SK-N-SH (cell line): ENCODE results near the gene LRRC51. TPM values are rescaled to one million over a fixed set of nuclear protein-coding genes. Genes with fewer than 3 reads are reported as not detected.

ENCODE experiments used
- CTCF ChIA-PET: fragments of 300-600, 350-600 bp; formaldehyde crosslinking; extraction: SDS; loops from one replicate; lab custom pipeline; 2021; lab: Yijun Ruan, JAX
- POLR2A ChIA-PET: fragments of 350-600 bp; sonication (Branson Sonifier 250); formaldehyde crosslinking; extraction: SDS; loops from one replicate; lab custom pipeline; 2020; ENCODE audit warnings: antibody characterized with exemption, inconsistent platforms; lab: Yijun Ruan, JAX
- DNase-seq: peaks from one replicate; pipeline ENCODE4 v3.0.0; 2012
- H2AFZ ChIP-seq: fragments of 200-600 bp; sonication (generic); 2 replicates; pipeline ENCODE4 v1.8.1; 2016; ENCODE audit warnings: antibody characterized with exemption, mild to moderate bottlenecking, low read depth
- H3F3A ChIP-seq: fragments of 200-600 bp; sonication (generic); replicated peaks from 2 replicates; pipeline ENCODE3; 2016; ENCODE audit warnings: antibody characterized with exemption, mild to moderate bottlenecking; ENCODE audit not compliant: insufficient read depth
- H3K27ac ChIP-seq, 2 experiments: fragments of 200-500 bp in 1 of 2; fragments of 200-600 bp in 1 of 2; sonication (Bioruptor generic) in 1 of 2; sonication (generic), shearing (Covaris generic) in 1 of 2; 2 replicates each; pipeline versions ENCODE4 v1.5.1 to v1.6.1; 2014 to 2016; ENCODE audit warnings: low read depth in 2 of 2, inconsistent platforms in 1 of 2, low read length in 1 of 2, mild to moderate bottlenecking in 1 of 2, mixed read lengths in 1 of 2
- H3K27me3 ChIP-seq: fragments of 200-600 bp; sonication (generic), shearing (Covaris generic); 2 replicates; pipeline ENCODE4 v1.6.1; 2016; ENCODE audit warnings: mixed run types; ENCODE audit not compliant: insufficient read depth
- H3K36me3 ChIP-seq, 2 experiments: fragments of 200-500 bp in 1 of 2; fragments of 200-600 bp in 1 of 2; sonication (Bioruptor generic) in 1 of 2; sonication (generic) in 1 of 2; replicated peaks in 1 of 2; 2 replicates each; pipeline versions ENCODE3 to v1.5.1; 2014 to 2016; ENCODE audit warnings: low read length in 1 of 2, mild to moderate bottlenecking in 1 of 2; ENCODE audit not compliant: insufficient read depth in 2 of 2, control insufficient read depth in 1 of 2
- H3K4me1 ChIP-seq, 2 experiments: fragments of 200-500 bp in 1 of 2; fragments of 200-600 bp in 1 of 2; sonication (Bioruptor generic) in 1 of 2; sonication (generic), shearing (Covaris generic) in 1 of 2; 2 replicates each; pipeline versions ENCODE4 v1.5.1 to v1.6.1; 2014 to 2016; ENCODE audit warnings: low read depth in 1 of 2, low read length in 1 of 2, mixed run types in 1 of 2; ENCODE audit not compliant: insufficient read depth in 2 of 2, control insufficient read depth in 1 of 2
- H3K4me2 ChIP-seq: fragments of 200-600 bp; sonication (generic), shearing (Covaris generic); 2 replicates; pipeline ENCODE4 v1.6.1; 2017; ENCODE audit warnings: mixed run types
- H3K4me3 ChIP-seq, 2 experiments: fragments of 200-500 bp in 1 of 2; fragments of 200-600 bp in 1 of 2; sonication (Bioruptor generic) in 1 of 2; sonication (generic), shearing (Covaris generic) in 1 of 2; 2 replicates each; pipeline versions ENCODE4 v1.5.1 to v1.8.1; 2014 to 2016; ENCODE audit warnings: low read depth in 2 of 2, inconsistent platforms in 1 of 2, low read length in 1 of 2, mild to moderate bottlenecking in 1 of 2, mixed read lengths in 1 of 2, moderate library complexity in 1 of 2
- H3K79me2 ChIP-seq: fragments of 200-600 bp; sonication (generic); 2 replicates; pipeline ENCODE4 v1.8.1; 2017; ENCODE audit warnings: mild to moderate bottlenecking; ENCODE audit not compliant: insufficient read depth
- H3K9ac ChIP-seq: fragments of 200-600 bp; sonication (generic); 2 replicates; pipeline ENCODE4 v1.6.1; 2017; ENCODE audit warnings: mixed run types
- H3K9me2 ChIP-seq: fragments of 200-600 bp; sonication (generic); 2 replicates; pipeline ENCODE4 v1.6.1; 2017; ENCODE audit warnings: mixed run types
- H3K9me3 ChIP-seq: fragments of 200-600 bp; sonication (generic); 2 replicates; pipeline ENCODE4 v1.6.1; 2017; ENCODE audit warnings: mixed run types, mild to moderate bottlenecking, moderate library complexity
- H4K20me1 ChIP-seq: fragments of 200-600 bp; sonication (generic); 2 replicates; pipeline ENCODE4 v1.6.1; 2017; ENCODE audit warnings: mild to moderate bottlenecking, mixed run types; ENCODE audit not compliant: insufficient read depth
- CHD2 ChIP-seq: fragments of 150-350 bp; IDR thresholded peaks from 2 replicates; pipeline ENCODE4 v1.6.1; 2018; ENCODE audit warnings: low read length; ENCODE audit not compliant: partially characterized antibody
- EP300 ChIP-seq, 2 experiments: IDR thresholded peaks; 2 replicates each; pipeline versions ENCODE4 v1.4.0 to v1.6.1; 2012; ENCODE audit warnings: borderline replicate concordance in 1 of 2, low read depth in 1 of 2, low read length in 1 of 2
- EZH2phosphoT487 ChIP-seq: fragments of 200-600 bp; sonication (generic); IDR thresholded peaks from 2 replicates; pipeline ENCODE4 v1.6.1; 2017; ENCODE audit warnings: low read depth, mixed run types, mild to moderate bottlenecking, antibody characterized with exemption, moderate library complexity, borderline replicate concordance
- FOSL2 ChIP-seq: IDR thresholded peaks from 2 replicates; pipeline ENCODE4 v1.4.0; 2012; ENCODE audit warnings: low read depth, mild to moderate bottlenecking, moderate library complexity, borderline replicate concordance
- FOXM1 ChIP-seq: IDR thresholded peaks from 2 replicates; pipeline ENCODE4 v1.4.0; 2012; ENCODE audit warnings: low read depth, mild to moderate bottlenecking
- GABPA ChIP-seq: IDR thresholded peaks from 2 replicates; pipeline ENCODE4 v1.4.0; 2012; ENCODE audit warnings: low read depth, mild to moderate bottlenecking
- NFIC ChIP-seq: IDR thresholded peaks from 2 replicates; pipeline ENCODE4 v1.4.0; 2012; ENCODE audit warnings: borderline replicate concordance
- RAD21 ChIP-seq: IDR thresholded peaks from 2 replicates; pipeline ENCODE4 v1.6.1; 2012; ENCODE audit warnings: mild to moderate bottlenecking, low read length
- RXRA ChIP-seq: IDR thresholded peaks from 2 replicates; pipeline ENCODE4 v1.4.0; 2012; ENCODE audit warnings: low read depth, mild to moderate bottlenecking, borderline replicate concordance
- TAF1 ChIP-seq: IDR thresholded peaks from 2 replicates; pipeline ENCODE4 v1.6.1; 2012; ENCODE audit warnings: low read depth, mild to moderate bottlenecking, low read length, moderate library complexity, borderline replicate concordance
- TCF12 ChIP-seq: IDR thresholded peaks from 2 replicates; pipeline ENCODE4 v1.4.0; 2012
- TEAD4 ChIP-seq: IDR thresholded peaks from 2 replicates; pipeline ENCODE4 v1.4.0; 2012; ENCODE audit warnings: mild to moderate bottlenecking, borderline replicate concordance; ENCODE audit not compliant: insufficient read depth
- YY1 ChIP-seq: IDR thresholded peaks from 2 replicates; pipeline ENCODE4 v1.4.0; 2012; ENCODE audit warnings: low read depth, mild to moderate bottlenecking
- WGBS: methylation state at CpG from one replicate; pipeline ENCODE4 v1.1.6; 2017; ENCODE audit warnings: low lambda C conversion rate; 5-methylcytosine and 5-hydroxymethylcytosine counted together
- polyA plus RNA-seq, 3 experiments: library from polyadenylated mRNA; depleted of rRNA; stranded (reverse); fragments of >200 nt; gene quantifications; 2 replicates each; pipeline ENCODE4 v1.2.3, GENCODE V29; 2012
- TF ChIP-seq, protein P1 (sequence below): IDR thresholded peaks from 2 replicates; pipeline ENCODE4 v1.4.0; 2012; ENCODE audit warnings: low read depth
- TF ChIP-seq, protein P2 (sequence below): IDR thresholded peaks from 2 replicates; pipeline ENCODE4; 2012
- TF ChIP-seq, protein P3 (sequence below): fragments of 150-350 bp; IDR thresholded peaks from 2 replicates; pipeline ENCODE4 v1.6.1; 2017; ENCODE audit warnings: antibody characterized with exemption, low read length, low read depth, borderline replicate concordance
- TF ChIP-seq, protein P4 (sequence below): IDR thresholded peaks from 2 replicates; pipeline ENCODE4 v1.4.0; 2012; ENCODE audit warnings: low read depth, borderline replicate concordance

The LRRC51 gene
- polyA plus RNA-seq, 1 of the 3 experiments (the other 2 are of a cell fraction), result 7.3 TPM

DNA sequence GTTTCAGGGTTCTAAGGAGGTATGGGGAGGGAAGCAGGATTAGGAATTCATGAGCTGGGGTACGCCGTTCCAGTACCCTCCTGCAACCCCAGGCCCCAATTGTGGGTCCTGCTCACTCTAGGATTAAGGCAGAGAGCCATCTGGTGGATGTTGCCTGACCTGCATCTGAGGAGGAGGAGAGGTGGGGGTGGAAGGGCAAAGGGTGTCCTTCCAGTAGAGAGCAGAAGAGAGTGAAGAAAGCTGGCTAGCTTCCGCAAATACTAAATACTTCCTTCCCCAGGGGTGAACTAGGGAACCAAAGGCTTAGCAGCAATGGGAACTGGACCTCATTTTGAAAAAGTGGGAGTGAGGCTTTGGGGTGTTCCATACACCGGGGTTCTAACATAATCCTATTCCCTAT is 10.6 kb downstream of the LRRC51 start (continued):
- TF ChIP-seq EP300 (IDR thresholded peaks at IDR 0.05; ENCODE audit: borderline replicate concordance in 1 of 2, low read depth in 1 of 2, low read length in 1 of 2), result no peak
- no peak for TF ChIP-seq FOXM1
- TF ChIP-seq TCF12, result no peak
- peak; percentile 86 for TF ChIP-seq RAD21
- TF ChIP-seq YY1, result no peak

DNA sequence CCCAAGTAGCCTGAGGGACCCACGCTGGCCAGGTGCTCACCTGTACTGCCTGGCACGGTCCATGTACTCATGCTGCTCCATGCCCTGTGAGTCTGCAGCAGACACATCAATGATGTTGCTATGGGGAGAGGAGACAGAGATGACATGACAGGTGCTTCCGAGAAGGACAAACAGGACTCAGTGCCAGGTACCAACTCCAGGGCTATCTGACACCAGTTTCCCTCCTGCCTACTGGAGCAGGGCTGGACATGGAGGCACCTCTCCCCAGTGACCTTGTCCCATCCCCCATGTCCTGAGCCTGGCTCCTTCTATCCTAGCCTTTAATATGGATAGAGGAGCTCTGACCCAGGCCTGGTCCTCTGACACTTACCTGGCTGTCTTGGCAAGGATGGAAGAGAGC is 18.1 kb downstream of the LRRC51 start:
- no peaks in the 10 kb centered on the region for H3K27me3 ChIP-seq
- H3K36me3 ChIP-seq, result peaks cover 14 to 57% of the 10 kb centered on the region in 2 experiments
- 100% methylated on average over 3 of the region's 3 CpGs for WGBS
- no peaks in the 10 kb centered on the region for H3K9me3 ChIP-seq
- no peak for DNase-seq
- H3K9me2 ChIP-seq, result no peaks in the 10 kb centered on the region
- H4K20me1 ChIP-seq, result no peaks in the 10 kb centered on the region
- H3K9ac ChIP-seq, result no peak overlapping the region
- no peak overlapping the region for H2AFZ ChIP-seq
- no peak for TF ChIP-seq TEAD4
- TF ChIP-seq FOSL2, result no peak
- TF ChIP-seq TAF1, result no peak
- TF ChIP-seq GABPA, result no peak
- no peak for TF ChIP-seq RAD21
- TF ChIP-seq, protein P1, sequence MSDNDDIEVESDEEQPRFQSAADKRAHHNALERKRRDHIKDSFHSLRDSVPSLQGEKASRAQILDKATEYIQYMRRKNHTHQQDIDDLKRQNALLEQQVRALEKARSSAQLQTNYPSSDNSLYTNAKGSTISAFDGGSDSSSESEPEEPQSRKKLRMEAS, result no peak
- TF ChIP-seq, protein P2, sequence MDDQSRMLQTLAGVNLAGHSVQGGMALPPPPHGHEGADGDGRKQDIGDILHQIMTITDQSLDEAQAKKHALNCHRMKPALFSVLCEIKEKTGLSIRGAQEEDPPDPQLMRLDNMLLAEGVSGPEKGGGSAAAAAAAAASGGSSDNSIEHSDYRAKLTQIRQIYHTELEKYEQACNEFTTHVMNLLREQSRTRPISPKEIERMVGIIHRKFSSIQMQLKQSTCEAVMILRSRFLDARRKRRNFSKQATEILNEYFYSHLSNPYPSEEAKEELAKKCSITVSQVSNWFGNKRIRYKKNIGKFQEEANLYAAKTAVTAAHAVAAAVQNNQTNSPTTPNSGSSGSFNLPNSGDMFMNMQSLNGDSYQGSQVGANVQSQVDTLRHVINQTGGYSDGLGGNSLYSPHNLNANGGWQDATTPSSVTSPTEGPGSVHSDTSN, result no peak
- TF ChIP-seq NFIC, result no peak
- no peak for TF ChIP-seq EP300 (IDR thresholded peaks at IDR 0.05; ENCODE audit: borderline replicate concordance in 1 of 2, low read depth in 1 of 2, low read length in 1 of 2)
- TF ChIP-seq, protein P3, sequence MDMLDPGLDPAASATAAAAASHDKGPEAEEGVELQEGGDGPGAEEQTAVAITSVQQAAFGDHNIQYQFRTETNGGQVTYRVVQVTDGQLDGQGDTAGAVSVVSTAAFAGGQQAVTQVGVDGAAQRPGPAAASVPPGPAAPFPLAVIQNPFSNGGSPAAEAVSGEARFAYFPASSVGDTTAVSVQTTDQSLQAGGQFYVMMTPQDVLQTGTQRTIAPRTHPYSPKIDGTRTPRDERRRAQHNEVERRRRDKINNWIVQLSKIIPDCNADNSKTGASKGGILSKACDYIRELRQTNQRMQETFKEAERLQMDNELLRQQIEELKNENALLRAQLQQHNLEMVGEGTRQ, result no peak
- TF ChIP-seq FOXM1, result no peak
- no peak for TF ChIP-seq CHD2
- no peak for TF ChIP-seq RXRA
- TF ChIP-seq, protein P4, sequence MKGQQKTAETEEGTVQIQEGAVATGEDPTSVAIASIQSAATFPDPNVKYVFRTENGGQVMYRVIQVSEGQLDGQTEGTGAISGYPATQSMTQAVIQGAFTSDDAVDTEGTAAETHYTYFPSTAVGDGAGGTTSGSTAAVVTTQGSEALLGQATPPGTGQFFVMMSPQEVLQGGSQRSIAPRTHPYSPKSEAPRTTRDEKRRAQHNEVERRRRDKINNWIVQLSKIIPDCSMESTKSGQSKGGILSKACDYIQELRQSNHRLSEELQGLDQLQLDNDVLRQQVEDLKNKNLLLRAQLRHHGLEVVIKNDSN, result no peak
- no peak for TF ChIP-seq YY1
- no peak for TF ChIP-seq EZH2phosphoT487
- H3F3A ChIP-seq, result peaks cover 4% of the 10 kb centered on the region
- no peak overlapping the region for H3K4me2 ChIP-seq
- H3K27ac ChIP-seq, result no peak overlapping the region
- ChIA-PET POLR2A (interaction anchor here (1.2 kb wide), 1 partner anchor 14 kb away, joined by 3 read pairs; the partner anchor contains the start of gene ANAPC15), CTCF (interaction anchor here (0.8 to 16.4 kb wide), 7 partner anchors 8 to 332 kb away, joined by 3 to 416 read pairs (median 3); no protein-coding TSS in a partner anchor)
- peaks cover 3 to 23% of the 10 kb centered on the region in 2 experiments; a peak in 2 of 4 replicates for H3K4me1 ChIP-seq
- H3K4me3 ChIP-seq, result no peak overlapping the region
- H3K79me2 ChIP-seq, result peaks cover 42% of the 10 kb centered on the region
